ENCODE results near the gene OR2T11.
"Not testable (repeated sequence)": the region's sequence is repeated elsewhere in the genome, so short reads cannot be mapped to it uniquely, and the experiment has no call there.

Gene OR2T11

GRCh38 chr1:248634991-248635390, at the start of gene OR2T11:
TSS of gene OR2T11 (minus strand) at chr1:248635091. CDS start at chr1:248627128, 7,963 bp downstream.
- not testable (repeated sequence) for DNase-seq

DNA sequence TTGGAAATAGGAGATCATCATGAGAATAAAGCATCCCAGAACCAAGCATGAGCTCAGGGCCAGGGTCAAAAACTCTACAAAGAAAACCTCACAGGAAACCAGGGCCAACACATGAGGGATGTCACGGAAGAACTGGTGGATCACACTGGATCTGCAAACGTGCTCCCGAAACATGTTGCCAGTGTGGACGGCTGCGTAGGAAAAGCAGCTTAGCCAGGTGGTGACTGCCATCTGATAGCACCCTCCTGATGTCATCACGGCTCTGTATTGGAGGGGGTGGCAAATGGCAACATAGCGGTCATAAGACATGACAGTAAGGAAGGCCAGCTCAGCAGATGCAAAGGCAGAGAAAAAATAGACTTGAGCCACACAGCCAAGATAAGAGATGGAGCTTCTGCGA, 46.8 kb upstream of the OR2T11 start:
- no peak for DNase-seq

GRCh38 chr1:248670003-248670402, 35.1 kb upstream of the OR2T11 start:
- DNase-seq, result no peak

GRCh38 chr1:248663453-248664328, 28.8 kb upstream of the OR2T11 start:
- not testable (repeated sequence) for DNase-seq

DNA sequence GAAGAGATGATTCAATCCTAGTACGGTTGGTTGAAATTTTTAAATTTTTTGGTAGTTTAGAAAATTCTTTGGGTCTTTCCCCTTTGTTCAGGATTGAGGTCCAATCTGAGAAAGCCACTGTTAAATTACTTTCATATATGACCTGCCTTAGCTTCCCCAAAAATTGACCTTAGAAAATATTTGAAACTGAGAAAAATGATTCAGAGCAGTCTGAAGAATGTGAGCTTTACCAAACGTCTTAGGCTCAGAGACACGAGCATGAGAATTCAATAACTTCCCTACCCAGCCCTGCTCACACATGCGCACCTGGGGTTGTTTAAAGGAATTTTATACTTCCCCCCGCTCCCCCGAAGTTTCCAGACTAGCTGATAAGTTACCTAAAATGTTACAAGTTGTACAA, 21.9 kb upstream of the OR2T11 start:
- not testable (repeated sequence) for DNase-seq

- not testable (repeated sequence) for DNase-seq
Measured at GRCh38 chr1:248655354-248655753, 20.5 kb upstream of the OR2T11 start, which contains the start of gene OR2T27. TSS of gene OR2T27 (minus strand) at chr1:248655528. CDS start at chr1:248650884, 4,644 bp downstream.

DNA sequence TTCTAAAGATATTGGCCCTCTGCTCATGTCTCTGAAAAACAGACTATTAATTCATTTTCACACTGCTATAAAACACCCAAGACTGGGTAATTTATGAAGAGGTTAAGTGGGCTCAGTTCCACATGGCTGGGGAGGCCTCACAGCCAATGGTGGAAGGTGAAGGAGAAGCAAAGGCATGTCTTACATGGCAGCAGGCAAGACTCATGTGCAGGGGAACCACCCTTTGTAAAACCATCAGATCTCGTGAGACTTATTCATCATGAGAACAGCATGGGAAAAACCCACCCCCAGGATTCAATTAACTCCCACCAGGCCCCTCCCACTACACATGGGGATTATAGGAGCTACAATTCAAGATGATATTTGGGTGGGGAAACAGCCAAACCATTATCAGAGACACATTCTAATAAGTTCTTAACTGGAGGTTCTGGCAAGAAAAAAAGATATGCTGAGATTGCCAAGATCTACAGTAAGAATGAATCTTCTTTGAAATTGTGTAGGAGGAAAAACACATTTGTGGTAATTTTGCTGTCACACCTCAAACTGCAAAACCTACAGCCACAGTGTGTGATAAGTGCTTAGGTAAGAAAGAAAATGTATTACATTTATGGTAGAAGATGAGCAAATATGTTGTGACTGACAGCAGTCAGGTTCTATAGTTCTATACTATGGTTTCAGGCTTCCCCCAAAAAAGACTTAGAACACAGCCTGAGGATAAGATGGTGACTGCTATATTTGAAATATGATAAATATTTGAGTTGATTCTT, 14.1 kb upstream of the OR2T11 start:
- not testable (repeated sequence) for DNase-seq

DNA sequence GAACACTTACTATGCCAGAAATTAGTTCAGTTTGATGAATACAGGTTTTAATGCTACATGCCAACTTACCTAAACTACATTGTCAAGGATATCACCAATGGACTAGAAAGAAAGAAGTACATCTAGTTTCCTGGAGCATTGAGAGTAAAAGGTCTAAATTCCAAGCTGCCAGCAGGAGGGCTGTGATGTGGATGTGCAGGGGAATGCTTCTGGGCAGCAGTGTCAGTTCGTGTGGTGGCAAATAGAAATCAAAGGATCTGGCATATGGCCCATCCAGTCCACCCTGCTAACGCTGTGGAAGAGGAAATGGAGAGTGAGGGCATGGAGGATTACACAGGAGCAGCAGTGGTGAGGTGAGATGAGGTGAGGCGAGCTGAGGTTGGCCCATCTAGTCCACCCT, 10.3 kb upstream of the OR2T11 start, which contains the start of gene OR2T35:
TSS of gene OR2T35 (minus strand) at position 101 of the 400 bp plus-strand sequence. CDS start 6,020 bp downstream, outside the sequence.
- not testable (repeated sequence) for DNase-seq

DNA sequence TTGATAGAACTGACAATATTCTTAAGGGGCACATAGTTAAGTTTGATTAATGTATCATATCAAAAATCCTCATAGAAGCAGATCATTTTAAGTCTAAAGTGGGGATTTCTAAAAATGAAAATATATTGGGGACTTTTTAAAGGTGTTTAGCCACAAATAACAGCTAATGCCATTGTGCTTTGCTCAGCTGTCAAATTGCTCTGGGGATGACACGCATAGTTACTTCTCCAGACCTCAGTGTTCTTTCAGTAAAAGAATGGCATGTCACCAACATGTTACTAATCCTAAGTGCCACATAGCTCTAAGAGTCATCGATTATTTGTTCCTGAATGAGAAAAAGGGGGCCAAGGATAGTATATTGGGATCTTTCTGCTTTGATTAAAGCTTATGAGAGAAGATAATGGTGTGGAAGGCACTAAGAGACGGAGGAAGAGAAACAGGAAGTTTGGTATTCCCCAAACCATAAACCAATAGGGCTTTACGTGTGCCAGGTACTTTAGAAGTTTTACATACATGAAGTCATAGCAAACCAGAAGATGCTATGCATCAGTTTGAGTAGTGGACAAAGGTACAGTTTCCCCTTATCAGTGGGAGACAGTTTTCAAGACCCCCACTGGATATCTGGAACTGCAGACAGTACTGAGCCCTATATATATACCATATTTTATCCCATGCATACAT, 8.2 kb upstream of the OR2T11 start:
- not testable (repeated sequence) for DNase-seq

DNA sequence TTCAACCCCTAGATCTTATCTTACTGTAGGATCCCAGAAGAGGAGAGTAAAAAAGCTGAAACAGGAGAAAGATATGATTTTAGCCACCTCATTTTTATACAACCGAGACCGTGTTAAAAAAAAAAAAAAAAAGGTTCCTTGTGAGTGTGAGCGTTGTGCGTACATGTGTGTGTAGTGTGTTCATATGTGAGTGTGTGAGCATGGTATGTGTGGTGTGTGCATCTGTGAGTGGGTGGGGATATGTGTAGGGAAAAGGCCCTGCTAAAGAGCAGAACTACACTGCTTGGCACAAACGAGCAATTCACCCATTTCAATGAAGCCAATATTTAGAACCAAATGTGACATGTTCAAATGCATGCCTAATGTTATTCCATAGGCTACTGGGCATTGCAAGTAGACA, 6.7 kb upstream of the OR2T11 start:
- not testable (repeated sequence) for DNase-seq

DNA sequence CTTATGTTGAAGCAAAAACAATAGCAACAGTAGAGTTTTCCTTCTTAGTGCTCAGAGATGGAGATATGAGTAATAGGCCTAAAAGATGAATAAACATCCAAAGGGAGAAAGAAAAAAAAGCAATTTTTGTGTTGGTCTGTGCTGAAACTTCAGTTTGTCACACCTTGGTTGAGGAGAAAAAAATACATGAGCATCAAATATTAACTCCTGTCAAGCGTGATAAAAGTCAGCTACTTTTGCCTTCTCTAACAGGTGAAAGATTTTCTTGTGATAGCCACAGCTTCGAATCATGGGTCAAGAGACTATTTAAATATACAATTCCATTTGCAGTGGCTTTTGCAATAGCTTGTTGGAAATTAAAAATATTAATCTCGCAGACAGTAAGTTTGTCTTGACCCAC, 6.0 kb upstream of the OR2T11 start:
- not testable (repeated sequence) for DNase-seq

- not testable (repeated sequence) for DNase-seq
Measured at GRCh38 chr1:248639652-248640051, 4.8 kb upstream of the OR2T11 start.

- DNase-seq, result peak; percentile 34
Measured at GRCh38 chr1:248636612-248637011, 1.7 kb upstream of the OR2T11 start.

DNA sequence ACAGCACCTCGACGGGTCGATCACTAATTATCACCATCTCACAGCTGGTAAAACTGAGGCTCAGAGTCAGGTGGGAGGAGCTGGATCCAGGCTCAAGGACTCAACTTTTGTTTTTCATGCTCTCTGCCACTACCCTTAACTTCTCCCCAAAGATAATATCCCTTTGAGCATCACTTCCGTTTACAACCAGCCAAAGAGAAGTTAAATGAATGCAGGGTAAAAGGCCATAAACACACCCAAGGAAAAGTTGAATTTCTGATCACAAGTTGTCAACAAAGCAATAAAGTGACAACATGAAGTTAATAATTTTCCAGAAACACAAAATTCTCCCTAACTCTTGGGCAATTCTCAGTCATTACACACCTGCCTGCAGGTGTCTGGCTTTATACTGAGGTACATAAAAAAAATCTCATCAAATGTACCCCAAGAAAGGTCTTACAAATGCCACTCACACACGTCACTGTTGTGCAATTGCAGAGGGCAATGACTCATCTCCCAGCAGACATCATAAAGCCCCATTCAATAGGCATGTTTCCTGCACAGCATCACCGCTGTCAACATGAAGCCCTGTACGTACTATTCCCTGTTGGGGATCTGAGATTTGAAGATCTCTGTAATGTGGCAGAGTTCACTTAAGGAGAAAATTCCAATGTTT, 3.4 kb downstream of the OR2T11 start:
- peak; percentile 81 for DNase-seq

- DNase-seq, result no peak
Measured at GRCh38 chr1:248630551-248630950, 4.3 kb downstream of the OR2T11 start.

DNA sequence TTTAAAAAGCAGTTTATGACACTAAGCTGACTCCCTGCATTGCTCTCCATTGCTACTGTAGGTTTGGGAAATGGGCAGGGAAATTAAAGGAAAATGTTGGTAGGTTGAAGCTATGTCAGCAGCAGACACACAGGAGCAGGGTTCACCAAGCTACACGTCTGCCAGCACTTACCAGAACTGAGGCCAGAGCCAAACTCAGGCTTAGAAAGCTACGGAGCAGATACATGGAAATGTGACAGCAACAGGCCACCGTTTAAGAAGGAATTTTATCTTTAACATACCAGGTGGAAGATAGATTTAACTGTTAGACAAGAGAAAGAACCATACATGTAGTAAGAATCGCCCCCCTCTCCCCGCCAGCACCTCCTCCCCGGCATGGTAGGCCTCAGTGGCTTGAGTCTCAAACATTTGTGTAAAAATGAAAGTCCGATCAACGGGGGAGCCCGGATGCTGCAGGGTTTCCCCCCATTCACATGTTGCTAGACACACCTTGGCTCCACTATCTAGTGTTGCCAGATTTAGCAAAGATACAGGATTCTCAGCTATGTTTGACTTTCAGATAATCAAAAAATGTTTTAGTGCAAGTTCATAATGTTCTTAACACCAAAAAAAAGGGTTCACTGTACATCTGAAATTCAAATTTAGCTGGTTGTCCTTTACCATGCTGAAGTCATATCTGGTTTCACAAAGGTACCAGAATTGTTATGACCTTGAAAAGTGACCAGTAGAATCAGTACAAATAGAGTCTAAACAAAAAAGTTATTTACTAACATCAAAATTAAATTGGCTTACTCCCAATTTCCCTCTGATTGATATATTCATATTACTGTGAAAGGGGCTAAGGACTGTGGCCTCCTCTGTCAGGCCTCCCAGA, 6.7 kb downstream of the OR2T11 start:
- no peak for DNase-seq

DNA sequence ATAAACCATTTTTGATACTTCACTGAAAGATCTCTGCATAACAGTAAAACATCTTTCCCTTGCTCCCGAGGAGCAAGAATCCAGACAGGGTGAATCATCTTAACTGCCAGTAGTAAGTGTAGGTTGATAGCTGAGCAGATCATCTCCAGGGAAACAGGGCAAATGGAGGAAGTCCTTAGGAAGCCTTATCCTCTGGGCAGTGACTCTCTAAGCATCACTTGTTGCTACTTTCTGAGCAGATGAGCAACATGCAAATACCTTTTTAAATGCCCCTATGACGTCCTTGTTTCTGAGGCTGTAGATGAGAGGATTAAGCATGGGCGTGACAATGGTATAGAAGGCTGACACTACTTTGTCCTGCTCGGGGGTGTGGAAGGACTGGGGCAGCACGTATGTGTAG, 8.9 kb downstream of the OR2T11 start:
- DNase-seq, result peak; percentile 7

DNA sequence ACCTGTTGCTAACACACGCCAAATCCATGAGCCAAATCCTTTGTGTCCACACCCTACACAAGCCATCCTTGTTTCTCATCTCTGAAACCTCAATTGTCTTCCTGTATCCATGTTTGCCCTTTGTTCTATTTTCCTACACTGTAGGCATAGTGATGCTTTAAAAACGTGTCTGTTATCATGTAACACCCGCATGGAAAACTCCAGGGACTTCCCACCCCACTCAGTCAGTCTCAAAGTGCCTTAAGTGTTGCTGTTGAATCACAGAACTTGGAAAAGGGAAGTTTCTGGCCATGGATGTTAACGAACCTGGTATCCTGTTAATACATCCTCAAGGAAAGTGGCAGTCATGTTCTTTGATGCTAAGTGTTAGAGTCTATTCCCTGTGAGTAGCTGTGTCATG, 9.7 kb downstream of the OR2T11 start:
- DNase-seq, result no peak

DNA sequence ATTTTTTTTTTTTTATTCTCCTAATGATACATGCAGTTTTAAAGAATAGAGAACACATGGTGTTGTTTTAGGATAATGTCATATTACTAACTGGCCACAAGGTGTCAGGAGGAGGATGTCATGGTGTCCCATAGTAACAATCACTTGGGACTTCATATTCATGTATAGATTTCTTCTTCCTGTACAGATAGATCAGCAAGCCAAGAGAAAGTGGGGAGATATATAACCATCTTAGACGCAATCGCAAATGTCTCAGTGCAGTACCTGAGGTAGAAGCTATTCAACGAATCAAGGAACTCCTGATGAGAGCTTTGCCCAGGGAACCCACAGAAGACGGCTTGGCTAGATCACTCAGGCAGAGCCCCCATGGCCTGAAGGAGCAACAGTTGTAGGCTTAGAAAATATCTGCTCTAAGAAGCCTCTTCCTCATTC, 12.3 kb downstream of the OR2T11 start:
- peak; percentile 81 for DNase-seq

GRCh38 chr1:248621770-248622169, 13.1 kb downstream of the OR2T11 start:
- DNase-seq, result no peak

GRCh38 chr1:248618878-248619277, 16.0 kb downstream of the OR2T11 start:
- DNase-seq, result peak; percentile 85

All from DMS53 (cell line).